PC-3 (cell line): ENCODE results near the gene CDH13.

Source experiments
- CTCF ChIP-seq: fragments of 300-600 bp; sonication (generic); conservative IDR thresholded peaks from 2 replicates; pipeline ENCODE4 v1.5.1; 2017; ENCODE audit warnings: antibody characterized with exemption, low read depth, mild to moderate bottlenecking, low read length
- EZH2 ChIP-seq: fragments of 300-600 bp; sonication (generic); IDR thresholded peaks from one replicate; pipeline ENCODE4 v1.6.1; 2017; ENCODE audit warnings: antibody characterized with exemption, mild to moderate bottlenecking, low read length; ENCODE audit not compliant: unreplicated experiment

GRCh38 chr16:82681592-82681991 is 54.8 kb downstream of the CDH13 start:
- TF ChIP-seq CTCF (no peak), EZH2 (no peak)
